GF-D8 (cell line): Measurements from ENCODE around the gene ZNF318.
"Not testable (repeated sequence)": the region's sequence is repeated elsewhere in the genome, so short reads cannot be mapped to it uniquely, and the experiment has no call there.

ENCODE experiments used
- DNase-seq: peaks from one replicate; lab custom pipeline; 2025; lab: John Stamatoyannopoulos, UW

Gene ZNF318

DNA sequence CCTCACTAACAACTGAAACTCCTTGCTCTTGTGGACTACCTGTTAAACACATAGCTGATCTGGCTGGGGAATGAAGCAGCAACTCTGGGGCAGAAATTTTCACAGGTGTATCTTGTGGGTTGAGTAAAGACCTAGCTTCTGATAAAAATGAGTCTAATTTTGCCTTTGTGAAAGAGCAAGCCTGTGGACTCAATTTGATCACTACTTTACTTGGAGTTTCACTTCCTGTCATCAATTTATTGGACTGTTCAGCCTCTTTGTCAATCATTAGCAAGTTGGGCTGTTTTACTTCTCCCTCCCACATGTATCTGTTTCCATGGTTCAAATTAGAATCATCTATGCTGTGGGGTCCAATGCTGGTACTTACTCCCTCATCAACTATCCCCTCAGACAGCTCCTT lies 31.2 kb downstream of the ZNF318 start:
- no peak for DNase-seq

DNA sequence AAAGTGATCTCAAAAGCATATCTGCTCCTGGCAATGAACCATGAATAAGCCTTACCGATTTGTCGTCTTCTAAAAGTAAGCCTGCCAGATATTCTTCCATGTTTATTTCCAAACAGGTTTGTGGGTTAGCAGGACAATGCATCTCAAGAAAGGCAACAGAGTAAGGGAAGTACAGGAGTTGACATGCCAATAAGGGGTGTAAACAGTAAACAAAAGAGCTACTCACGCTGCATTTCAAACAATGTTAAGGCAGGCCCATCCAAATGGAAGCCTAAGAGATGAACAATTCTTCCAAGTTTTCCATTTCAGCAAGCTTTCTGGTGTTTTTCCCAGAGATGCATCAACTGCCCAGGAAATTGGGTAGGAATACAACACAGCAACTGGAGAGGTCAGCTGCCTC lies 33.1 kb downstream of the ZNF318 start:
- no peak for DNase-seq

DNA sequence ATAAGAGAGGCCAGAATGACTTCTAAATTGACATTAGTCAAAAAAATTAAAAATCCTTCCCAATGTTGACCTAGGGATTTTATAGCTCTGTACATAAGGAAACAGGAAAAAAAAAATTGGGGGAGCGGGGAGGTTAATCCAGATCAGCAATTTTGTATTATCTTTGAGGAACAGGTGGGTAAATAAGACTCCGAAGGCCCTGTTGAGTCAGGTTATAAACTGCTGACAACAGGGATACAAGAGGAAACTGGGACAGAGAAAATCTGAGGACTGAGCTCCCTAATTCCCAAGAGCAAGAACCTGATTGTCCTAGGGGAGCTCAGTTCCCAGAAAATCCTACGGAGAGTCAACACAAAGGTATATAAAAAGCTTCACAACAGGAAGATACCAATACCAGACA lies 34.0 kb downstream of the ZNF318 start:
- no peak for DNase-seq

DNA sequence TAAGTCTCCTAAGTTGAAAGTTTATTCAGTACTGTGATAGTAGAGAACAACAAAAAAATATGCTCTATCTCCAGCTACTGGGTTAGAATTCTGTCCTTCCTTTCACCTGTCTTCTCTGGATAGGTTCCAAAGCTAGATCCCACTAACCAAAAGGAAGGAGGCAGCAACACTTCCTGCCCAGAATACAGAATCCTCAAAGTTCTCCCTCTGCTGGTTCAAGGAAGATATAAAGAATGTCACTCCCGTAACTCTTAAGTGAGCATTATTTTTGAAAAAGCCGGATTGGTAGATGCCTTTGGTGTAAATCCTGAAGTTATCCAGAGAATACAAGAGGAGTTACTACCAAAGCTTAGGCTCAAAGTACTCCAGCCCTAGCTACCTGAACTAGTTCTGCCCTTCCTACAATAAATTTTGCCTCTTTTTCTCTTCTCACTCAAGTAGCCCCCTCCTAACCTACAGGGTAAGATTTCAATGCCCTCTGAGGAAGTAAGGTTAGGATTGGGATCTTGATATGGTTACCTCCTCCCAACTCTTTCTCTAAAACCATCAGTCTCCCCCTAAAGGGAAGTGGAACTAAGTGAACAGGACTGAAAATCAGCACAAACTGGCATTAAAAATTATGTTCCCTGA lies 34.9 kb downstream of the ZNF318 start:
- peak; percentile 3 for DNase-seq

DNA sequence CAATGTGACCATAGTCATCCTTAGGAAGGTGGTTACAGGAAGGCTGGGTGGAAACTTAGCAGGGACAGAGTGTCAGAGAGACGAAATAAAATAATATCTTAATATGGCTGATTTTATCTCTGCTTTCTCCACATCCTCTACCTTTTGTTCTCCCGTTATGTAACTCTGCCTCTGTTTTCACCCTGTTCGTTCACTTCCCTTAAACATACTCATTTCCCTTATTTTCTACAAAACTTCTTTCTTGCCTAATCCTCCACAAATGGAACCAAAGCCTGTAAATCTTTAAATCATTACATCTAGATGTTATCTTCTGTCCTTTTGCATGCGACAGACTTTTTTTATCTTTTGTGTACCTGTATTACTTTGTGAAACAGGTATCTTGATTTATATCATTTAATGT lies 37.6 kb downstream of the ZNF318 start:
- DNase-seq, result peak; percentile 20

DNA sequence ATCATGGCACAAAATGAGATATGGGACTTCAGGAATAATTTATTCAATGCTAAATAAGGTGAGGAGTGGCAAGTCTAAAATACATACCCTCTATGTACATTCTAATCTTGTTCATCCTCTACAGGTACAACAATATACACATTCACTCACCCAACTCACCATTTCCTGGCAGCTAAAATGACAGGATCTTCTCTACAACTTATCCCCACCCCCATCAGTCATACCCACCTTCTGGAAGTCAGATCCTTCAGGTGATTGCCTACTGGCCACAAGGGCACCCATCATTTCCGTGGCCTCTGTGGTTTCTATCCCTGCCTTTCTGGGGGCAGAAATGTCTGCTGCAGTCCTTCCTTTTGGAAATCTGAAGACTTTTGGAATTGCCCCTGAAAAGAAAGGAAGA lies 38.0 kb downstream of the ZNF318 start:
- no peak for DNase-seq

DNA sequence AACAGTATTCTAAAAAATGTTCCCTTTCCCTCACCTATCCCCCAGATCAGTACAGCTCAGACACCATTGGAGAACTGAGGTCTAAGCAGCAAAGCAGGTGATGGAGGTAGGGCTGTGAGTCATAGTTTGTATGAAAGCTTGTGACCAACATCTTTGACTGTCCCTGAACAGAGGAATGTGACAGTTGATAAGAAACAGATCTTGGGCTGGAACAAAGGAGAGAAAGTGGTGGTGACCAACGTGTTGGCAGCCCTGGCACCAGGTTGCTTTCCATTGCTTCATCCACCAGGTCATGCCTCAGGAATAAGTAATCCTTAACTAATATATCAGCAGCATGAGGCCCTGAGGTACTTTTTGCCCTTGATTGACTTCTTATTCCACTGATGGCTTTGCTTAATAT lies 40.9 kb downstream of the ZNF318 start:
- DNase-seq, result no peak

DNA sequence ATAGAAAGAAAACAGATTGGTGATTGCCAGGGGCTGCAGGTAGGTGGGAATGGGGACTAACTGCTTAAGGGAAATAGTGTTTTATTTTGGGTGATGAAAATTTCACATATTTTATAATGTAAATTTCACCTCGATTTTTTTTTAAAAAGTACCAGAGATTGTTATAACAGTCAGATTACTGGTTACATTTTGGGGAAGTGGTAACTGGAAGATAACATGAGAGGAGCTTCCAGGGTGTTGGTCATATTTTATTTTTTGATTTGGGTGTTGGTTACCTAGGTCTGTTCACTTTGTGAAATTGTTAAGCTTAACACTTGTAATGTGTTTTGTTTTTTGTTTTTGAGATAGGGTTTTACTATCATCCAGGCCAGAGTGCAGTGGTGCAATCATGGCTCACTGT lies 43.6 kb downstream of the ZNF318 start:
- DNase-seq, result no peak

DNA sequence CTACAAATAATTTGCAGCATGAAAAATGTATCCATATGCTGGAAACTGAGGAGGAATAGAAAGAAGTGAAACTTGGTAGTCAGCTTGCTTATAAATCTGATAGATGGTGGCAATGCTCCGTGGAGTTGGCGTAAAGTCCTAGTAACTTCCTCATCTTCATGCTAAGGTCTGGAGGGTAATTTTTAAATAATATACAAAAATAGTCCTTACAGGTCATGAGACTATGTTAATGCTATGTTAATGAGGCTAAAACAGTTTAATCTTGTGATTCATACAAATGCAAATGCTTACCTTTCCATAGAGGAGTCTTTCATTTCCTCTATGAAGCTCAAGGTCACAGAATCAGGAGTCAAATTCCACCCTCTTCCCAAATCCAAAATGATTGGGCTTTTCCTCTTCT lies 51.4 kb downstream of the ZNF318 start:
- no peak for DNase-seq

DNA sequence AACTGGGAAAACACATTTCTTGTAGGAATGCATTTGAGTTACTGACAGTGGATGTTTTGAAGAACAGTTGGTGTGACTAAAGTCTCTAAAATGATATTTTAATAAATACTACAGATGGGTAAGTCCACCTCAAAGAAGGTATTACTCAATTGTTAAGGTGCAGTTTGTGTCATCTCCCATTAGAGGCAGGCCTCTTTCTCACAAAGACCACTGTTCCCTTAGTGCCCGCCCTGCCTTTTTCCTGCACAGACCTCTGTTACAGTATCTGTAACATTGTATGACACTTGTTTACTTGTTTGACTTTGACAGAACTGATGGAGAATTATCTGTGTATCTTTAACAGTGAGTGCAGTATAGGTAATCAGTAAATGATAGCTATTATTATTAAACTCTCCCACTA lies 55.6 kb downstream of the ZNF318 start:
- no peak for DNase-seq

DNA sequence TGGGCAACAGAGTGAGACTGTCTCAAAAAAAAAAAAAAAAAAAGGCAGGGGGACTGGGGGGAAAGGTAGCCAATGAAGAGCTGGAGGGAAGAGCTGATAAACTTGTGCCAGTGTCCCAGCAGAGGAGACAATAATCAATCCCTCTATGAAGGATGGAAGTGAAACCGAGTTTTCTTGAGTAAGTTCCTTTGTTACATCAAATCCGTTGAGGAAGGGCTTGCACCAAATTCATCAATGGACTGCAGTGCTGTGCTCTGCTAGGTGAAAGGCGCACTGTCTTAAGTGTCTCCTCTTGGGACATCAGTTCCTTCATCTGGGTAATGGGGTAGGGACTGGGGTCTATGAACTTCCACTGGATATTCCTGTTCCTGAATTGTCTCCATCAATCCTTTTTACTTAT lies 57.8 kb downstream of the ZNF318 start:
- DNase-seq, result no peak

DNA sequence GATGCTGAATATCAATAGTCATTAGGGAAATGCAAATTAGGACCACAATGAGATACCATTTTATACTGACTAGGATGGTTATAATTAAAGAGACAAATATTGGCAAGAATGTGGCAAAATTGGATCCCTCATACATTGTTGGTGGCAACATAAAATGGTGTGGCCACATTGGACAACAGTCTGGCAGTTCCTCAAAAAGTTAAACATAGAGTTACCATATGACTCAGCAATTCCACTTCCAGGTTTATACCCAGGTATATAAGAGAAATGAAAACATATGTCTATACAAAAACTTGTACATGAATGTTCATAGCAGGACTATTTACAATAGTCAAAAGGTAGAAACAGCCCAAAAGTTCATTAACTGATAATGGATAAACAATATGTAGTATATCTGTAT lies 58.8 kb downstream of the ZNF318 start:
- peak; percentile 37 for DNase-seq

DNA sequence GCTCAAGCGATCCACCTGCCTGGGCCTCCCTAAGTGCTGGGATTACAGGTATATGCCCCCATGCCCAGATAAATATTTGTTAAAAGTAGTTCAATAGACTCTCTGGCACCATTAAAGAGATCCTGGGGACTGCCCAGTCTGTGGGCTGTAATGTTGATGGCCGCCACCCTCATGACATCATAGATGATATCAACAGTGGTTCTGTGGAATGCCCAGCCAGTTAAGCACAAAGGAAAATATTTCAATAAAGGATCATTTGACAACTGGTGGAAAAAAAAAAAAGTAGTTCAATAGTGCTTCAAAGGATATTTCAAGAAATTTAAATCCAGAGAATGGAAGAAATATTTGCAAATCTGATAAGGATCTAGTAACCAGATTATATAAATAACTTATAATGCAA lies 59.3 kb downstream of the ZNF318 start:
- DNase-seq, result no peak

DNA sequence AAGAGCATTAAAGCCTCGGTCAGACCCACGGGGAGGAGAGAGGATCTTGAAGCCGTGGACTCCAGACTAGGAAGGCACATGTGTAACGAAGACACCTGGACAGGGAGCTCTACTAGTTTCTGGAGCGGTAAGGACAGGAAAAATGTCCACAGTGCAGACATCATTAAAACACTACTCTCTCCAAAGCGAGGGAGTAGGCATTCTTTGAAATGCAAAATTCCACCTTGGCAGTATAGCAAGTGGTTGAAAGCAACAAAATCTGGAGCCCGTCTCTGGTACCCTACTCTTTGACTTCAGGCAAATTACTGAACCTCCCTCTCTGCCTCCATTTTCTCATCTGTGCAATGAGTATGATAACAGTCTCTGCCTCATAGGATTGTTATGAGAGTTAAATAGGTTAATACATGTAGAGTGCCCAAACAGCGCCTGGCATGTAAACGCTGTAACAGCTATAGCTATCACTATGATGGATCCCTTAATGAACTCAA lies 60.4 kb downstream of the ZNF318 start:
- no peak for DNase-seq

DNA sequence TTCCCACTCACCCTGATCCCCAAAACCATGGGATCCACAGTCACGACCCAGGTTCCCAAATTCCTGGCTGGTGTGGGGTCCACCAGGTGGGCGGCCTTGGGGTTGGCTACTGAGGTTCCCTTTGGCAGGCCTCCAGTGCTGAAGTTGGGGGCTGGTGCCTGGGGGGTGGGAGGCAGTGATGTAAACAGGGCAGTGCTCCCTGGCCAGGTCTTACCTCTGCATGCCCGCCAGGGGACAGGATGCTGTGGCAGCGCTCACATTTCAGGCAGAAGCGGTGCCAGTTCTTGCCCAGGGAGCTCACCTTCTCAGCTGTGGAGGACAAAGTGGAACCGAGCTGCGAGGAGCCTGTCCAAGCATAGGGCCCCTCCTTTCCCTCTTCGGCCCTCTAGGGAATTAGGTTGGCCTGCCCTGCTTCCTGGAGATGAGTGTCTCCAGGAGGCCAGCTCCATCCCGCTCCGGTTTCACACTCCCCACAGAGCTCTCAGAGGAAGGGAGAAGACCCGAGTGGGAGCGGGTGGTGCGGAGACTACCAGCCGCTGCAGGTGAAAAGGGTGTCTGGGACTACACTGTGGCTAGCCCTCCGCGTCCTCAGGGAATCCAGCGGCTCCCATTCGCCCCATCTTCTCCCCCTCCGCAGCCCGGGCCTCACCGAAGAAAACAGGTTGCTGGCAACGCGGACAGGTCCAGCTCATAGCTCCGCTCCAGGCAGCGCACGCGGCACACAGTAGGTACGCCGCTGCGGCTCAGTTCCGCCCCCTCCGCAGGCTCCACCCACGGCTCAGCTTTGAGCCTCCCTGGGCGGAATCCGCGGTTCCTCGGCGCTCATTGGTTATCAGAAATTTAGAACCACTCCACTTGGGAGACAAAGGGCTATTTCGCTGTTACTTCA lies 61.1 kb downstream of the ZNF318 start, which contains the start of gene CRIP3:
Gene CRIP3, minus strand, starts transcription at position 726 of the 889 bp plus-strand sequence. Its CDS starts 34 bp downstream, at position 692.
- no peak for DNase-seq

DNA sequence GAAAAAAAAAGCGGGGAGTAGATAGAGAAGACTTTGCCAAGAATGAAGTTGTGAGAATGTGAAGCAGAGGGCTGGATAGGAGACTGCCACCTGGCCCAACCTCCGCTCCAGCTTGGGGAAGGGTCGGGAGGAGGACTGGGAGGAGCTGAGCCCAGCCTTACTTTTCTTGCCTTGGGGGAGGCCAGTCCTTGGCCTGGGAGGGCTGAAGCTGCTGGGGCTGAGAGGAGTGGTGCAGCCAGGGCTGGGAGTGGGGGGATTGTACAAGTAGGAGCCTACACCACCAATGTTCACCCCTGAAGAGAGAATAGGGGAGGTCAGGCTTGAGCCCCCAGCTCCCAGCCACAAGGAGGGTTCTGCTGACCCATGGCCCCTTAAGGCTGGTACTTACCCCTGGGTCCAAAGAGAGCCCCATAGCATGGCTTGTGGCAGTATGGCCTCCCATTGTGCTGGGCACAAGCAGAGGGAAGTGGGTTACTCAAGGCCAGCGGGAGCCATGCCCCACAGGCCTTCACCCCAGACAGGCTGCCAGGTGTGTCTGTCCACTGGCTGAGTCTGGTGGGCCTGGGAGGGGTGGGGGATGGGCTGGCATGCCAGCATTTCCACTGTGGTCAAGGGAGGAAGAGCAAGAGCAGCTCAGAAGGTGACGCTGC lies 61.9 kb downstream of the ZNF318 start:
- no peak for DNase-seq

DNA sequence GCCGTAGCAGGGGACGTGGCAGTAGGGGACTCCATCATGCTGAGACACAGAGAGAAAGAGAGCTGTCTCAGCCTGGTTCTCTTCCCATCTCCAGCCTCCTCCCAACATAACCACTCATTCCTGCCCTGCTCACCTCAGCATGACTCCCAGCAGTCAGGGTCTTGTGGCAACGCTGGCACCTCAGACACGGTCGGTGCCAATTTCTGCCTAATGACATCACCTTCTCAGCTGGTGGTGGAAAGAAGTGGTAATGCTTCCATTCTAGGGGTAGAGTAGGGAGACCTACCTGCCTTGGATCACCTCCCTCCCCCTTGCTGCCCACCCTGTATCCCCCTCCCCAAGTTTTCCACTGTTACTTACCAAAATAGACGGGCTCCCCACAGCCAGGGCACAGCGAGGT lies 63.4 kb downstream of the ZNF318 start:
- no peak for DNase-seq

DNA sequence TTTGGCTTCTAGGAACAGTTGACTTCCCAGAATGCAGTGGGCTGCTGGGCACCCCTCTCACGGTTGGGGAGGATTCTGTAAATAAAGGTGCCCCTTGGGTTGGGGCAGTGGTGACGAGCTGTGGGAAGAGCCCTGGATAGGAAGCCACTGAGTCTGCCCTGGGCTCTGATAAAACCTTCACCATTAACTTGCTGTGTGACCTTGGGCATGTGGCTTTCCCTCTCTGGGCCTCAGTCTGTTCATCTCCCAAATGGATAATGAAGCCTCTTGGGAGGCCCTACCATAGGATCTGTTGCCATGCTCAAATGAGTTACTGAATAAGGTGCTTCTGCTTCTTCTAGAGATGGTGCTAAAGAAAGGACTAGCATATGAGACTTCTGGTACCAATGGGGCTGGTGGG lies 64.6 kb downstream of the ZNF318 start:
- no peak for DNase-seq

DNA sequence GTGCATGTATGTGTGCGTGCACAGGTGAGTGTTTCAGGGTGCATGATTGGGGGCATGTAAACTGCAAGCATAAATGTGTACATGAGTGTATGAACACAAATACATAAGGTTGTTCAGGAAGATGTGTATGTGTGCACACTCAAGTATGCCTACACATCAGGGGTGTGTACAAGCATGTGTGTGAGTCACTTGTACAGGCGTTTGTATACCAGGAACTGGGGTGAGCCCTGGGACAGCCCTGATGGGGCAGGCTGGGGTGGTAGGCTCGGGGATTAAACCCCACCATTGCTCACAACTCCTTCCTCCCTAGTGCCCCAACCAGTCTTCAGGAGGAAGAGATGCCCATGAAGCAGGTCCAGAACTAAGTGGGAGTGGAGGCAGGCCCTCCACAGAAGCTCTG lies 65.1 kb downstream of the ZNF318 start:
- DNase-seq, result no peak

DNA sequence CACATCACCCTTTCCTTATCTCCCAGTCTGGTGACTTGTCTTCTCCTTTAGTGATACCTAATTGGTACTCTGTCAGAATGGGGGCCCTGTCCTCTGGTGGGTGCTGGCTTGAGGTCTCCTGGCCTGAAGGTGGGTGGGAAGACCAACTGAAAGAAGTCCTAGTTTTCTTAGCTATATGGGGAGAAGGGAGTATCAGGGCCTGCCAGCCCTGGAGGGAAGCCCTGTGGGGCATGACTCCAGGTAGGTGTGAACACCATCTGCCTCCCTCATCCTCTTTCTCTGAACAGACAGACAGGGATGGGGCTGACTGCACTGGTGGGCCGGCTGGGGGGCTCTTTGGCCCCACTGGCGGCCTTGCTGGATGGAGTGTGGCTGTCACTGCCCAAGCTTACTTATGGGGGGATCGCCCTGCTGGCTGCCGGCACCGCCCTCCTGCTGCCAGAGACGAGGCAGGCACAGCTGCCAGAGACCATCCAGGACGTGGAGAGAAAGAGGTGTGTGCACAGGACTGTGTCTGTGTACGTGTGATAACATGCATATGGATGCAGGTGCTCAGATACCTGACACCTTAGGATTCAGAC lies 65.6 kb downstream of the ZNF318 start:
- DNase-seq, result no peak

DNA sequence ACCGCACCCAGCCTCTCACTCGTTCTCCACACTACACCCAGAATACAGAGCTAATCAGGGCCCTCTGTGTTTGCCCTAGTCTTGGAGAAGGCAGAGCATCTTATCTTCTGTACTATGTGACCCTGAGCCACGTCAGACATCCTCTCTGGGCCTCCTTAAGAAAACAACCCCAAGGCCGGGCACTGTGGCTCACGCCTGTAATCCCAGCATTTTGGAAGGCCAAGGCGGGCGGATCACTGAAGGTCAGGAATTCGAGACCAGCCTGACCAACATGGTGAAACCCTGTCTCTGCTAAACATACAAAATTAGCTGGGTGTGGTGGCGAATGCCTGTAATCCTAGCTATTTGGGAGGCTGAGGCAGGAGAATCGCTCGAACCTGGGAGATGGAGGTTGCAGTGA lies 66.4 kb downstream of the ZNF318 start:
- DNase-seq, result not testable (repeated sequence)

DNA sequence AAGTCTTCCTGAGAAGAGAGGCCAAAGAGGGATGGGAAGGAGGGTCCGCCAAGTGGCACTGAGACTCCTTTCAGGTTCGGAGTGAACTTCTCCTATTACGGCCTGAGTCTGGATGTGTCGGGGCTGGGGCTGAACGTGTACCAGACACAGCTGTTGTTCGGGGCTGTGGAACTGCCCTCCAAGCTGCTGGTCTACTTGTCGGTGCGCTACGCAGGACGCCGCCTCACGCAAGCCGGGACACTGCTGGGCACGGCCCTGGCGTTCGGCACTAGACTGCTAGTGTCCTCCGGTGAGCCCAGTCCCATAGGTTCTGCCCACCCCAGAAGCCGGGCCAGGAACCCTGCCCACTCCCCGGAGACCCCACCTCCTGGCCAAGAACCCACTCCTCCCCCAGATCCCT lies 67.3 kb downstream of the ZNF318 start:
- no peak for DNase-seq
